ENCODE results near the gene MTMR6. TPM values are rescaled to one million over a fixed set of nuclear protein-coding genes. Genes with fewer than 3 reads are reported as not detected.

The MTMR6 gene
- total RNA-seq, 4 donors from 2014 or later, result 15.3 to 20.5 (median 17.8) TPM

DNA sequence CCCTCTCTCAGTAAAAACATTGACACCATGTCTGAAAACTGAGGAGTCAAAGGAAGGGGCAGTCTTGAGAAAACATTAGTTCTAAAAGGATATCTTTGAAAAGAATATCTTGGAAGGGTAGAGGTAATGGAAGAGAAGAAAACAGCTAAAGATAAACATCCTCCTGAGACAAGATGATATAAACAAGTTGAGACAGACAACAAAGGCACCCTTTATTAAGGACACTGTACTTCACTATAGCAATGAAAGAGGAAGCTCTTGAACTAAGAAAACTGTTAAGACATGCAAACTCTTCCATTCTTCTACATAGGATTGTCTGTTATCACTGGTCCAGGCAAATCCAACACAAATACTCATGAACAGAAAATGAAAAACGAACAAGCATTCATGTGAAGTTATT, 46.3 kb downstream of the MTMR6 start:
- TF ChIP-seq, protein P1, sequence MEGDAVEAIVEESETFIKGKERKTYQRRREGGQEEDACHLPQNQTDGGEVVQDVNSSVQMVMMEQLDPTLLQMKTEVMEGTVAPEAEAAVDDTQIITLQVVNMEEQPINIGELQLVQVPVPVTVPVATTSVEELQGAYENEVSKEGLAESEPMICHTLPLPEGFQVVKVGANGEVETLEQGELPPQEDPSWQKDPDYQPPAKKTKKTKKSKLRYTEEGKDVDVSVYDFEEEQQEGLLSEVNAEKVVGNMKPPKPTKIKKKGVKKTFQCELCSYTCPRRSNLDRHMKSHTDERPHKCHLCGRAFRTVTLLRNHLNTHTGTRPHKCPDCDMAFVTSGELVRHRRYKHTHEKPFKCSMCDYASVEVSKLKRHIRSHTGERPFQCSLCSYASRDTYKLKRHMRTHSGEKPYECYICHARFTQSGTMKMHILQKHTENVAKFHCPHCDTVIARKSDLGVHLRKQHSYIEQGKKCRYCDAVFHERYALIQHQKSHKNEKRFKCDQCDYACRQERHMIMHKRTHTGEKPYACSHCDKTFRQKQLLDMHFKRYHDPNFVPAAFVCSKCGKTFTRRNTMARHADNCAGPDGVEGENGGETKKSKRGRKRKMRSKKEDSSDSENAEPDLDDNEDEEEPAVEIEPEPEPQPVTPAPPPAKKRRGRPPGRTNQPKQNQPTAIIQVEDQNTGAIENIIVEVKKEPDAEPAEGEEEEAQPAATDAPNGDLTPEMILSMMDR (IDR thresholded peaks at IDR 0.05), result no peak
- ATAC-seq (ENCODE audit: low FRiP score), result no peak
- DNase-seq (ENCODE audit: low spot score), result no peak

DNA sequence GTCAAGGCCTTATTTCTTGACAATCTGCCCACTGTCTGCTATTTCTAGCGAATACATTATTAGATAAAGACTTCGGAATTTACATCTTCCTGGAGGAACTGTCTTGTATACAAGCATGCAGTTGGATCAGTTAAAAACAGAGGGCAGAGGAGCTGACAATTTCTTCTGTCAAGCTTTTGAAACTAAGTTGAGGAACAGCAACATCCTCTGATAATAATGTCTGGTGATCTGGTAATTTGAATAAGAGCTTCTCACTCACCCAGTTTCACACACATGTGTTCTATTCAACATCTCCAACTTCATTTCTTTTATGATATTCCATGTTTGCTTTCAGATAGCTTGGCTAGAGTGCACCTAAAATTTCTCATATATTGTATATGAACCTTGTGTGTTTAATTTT, 50.2 kb downstream of the MTMR6 start:
- TF ChIP-seq, protein P1 (IDR thresholded peaks at IDR 0.05), result no peak
- DNase-seq (ENCODE audit: low spot score) (no peak), ATAC-seq (ENCODE audit: low FRiP score) (no peak)

DNA sequence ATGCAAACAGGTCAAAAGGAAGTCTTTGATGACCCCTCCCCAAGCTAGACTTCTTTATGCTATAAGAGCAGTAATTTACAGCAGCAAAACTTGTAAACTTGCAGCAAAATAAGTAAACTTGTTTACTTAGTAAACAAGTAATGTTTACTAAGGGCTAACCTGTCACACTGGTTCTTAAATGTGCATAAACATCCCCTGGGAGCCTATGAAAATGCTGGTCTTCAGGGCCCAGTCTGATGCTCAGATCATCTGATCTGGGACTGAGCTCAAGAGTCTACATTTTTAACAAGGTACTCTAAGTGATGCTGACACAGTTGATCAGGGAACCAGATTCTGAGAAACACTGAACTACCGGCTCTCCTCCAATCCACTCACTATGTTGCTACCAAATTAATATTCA, 53.4 kb downstream of the MTMR6 start:
- TF ChIP-seq, protein P1 (IDR thresholded peaks at IDR 0.05), result no peak
- ATAC-seq (ENCODE audit: low FRiP score) (no peak), DNase-seq (ENCODE audit: low spot score) (no peak)

DNA sequence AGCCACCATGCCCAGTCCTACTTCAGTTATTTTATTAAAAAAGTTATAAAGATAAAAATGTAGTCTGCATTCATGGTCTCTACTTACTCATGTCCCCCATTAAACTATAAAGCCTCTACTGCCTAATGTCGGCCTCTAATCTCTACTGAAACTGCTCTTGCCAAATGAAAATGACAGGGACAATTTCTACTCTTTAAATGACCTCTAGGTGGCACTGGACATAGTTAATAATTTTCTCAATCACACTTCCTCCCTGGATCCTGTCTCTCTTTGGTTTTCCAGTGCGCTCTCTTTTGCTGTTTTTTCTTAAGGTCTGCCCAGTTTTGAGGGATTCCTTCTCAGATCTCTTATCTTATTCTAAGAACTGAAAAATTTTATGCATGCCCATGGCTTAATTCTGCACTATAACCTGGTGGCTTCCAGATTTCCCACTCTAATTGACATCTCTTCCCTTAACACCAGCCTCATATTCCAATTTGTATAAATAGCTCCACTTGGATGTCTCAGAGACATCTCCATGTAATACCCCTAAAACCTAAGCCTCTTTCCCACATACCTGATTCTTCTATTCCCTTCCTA, 54.3 kb downstream of the MTMR6 start:
- ATAC-seq (ENCODE audit: low FRiP score) (no peak), DNase-seq (ENCODE audit: low spot score) (no peak)
- TF ChIP-seq, protein P1 (IDR thresholded peaks at IDR 0.05), result no peak

DNA sequence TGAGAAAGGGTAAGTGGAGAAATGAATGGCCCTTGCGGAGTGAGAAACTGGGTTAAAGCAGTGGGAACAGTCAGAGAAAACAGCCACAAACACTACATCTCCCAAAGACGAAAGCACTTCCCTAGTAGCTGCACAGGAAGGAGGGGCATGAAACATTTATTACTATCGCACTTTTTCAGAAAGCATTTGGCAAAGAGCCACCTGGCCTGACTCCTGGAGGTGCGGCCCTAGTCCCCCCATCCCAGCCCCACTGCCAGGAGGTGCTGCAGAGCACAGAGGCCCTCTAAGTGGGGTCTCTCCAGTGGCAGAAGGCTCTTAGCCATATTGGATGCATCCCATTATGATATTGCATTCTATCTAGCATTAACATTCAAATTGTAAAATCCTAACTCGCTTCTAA, 55.8 kb downstream of the MTMR6 start:
- TF ChIP-seq, protein P1 (IDR thresholded peaks at IDR 0.05), result no peak
- no peak for DNase-seq (ENCODE audit: low spot score)
- ATAC-seq (ENCODE audit: low FRiP score), result no peak

DNA sequence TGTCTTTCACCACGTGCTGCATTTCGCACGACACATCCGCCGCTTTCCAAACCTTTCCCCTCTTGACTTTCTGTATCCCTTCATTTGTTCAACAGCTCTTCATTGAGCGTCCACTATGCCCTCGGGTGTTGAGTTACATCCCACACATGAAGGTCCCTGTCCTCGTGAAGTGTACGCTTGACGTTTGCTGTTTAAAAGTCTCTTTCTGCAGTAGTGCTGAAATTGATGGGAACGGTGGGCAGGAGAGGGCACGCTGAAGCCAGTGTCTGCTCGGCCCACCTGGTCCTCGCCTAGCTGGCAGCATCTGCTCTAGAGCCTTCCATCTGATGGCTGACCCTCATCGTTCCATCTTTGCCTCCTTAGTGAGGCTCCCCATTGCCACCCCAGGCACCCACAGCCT, 59.6 kb downstream of the MTMR6 start:
- DNase-seq (ENCODE audit: low spot score) (no peak), ATAC-seq (ENCODE audit: low FRiP score) (no peak)
- TF ChIP-seq, protein P1 (IDR thresholded peaks at IDR 0.05), result no peak

DNA sequence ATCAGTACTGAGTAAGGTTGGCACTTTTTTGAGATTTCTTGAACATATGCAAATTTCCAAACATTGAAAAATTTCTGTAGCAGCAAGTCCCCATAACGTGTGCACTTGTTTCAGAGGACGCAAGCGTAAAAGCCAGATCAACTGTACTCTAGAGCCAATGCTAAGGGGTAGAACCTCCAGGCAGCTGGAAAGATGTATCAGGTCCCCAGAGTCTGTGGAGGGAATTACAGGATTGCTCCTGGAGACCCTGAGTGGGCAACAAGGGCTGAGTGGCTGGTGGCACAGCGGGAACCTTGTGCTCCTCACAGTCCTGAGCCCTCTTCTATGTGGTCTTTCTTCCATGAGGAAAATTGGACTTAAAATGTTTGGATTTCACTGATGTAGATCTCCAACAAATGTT, 61.3 kb downstream of the MTMR6 start:
- ATAC-seq (ENCODE audit: low FRiP score) (no peak), DNase-seq (ENCODE audit: low spot score) (no peak)
- TF ChIP-seq, protein P1 (IDR thresholded peaks at IDR 0.05), result no peak

All from omental fat pad (tissue), 4 donors.